ENCODE data around the gene PDIA6.

The PDIA6 gene

GRCh38 chr2:10764096-10764785 lies 48.3 kb downstream of the PDIA6 start:
- no peak for DNase-seq (ENCODE audit: low read depth)

GRCh38 chr2:10763461-10763800 lies 49.2 kb downstream of the PDIA6 start:
- DNase-seq (ENCODE audit: low read depth): no peak

GRCh38 chr2:10762651-10763460 lies 49.7 kb downstream of the PDIA6 start:
- no peak for DNase-seq (ENCODE audit: low read depth)

GRCh38 chr2:10761591-10761990 lies 51.0 kb downstream of the PDIA6 start:
- no peak for DNase-seq (ENCODE audit: low read depth)

GRCh38 chr2:10760794-10761504 lies 51.6 kb downstream of the PDIA6 start:
- no peak for DNase-seq (ENCODE audit: low read depth)

GRCh38 chr2:10759151-10759714 lies 53.4 kb downstream of the PDIA6 start:
- no peak for DNase-seq (ENCODE audit: low read depth)

GRCh38 chr2:10757814-10758286 lies 54.7 kb downstream of the PDIA6 start:
- no peak for DNase-seq (ENCODE audit: low read depth)

- no peak for DNase-seq (ENCODE audit: low read depth)
Measured at GRCh38 chr2:10755621-10756020, 57.0 kb downstream of the PDIA6 start.

- no peak for DNase-seq (ENCODE audit: low read depth)
Measured at GRCh38 chr2:10753876-10754275, 58.7 kb downstream of the PDIA6 start.

- no peak for DNase-seq (ENCODE audit: low read depth)
Measured at GRCh38 chr2:10753156-10753555, 59.4 kb downstream of the PDIA6 start.

- DNase-seq (ENCODE audit: low read depth): no peak
Measured at GRCh38 chr2:10752236-10752635, 60.3 kb downstream of the PDIA6 start.

GRCh38 chr2:10750610-10751009 lies 62.0 kb downstream of the PDIA6 start:
- DNase-seq (ENCODE audit: low read depth): no peak

GRCh38 chr2:10742666-10743065 lies 69.9 kb downstream of the PDIA6 start:
- DNase-seq (ENCODE audit: low read depth): no peak

- DNase-seq (ENCODE audit: low read depth): no peak
Measured at GRCh38 chr2:10741139-10741538, 71.4 kb downstream of the PDIA6 start.

- DNase-seq (ENCODE audit: low read depth): no peak
Measured at GRCh38 chr2:10740226-10740625, 72.4 kb downstream of the PDIA6 start.

- no peak for DNase-seq (ENCODE audit: low read depth)
Measured at GRCh38 chr2:10738192-10738591, 74.4 kb downstream of the PDIA6 start.

- no peak for DNase-seq (ENCODE audit: low read depth)
Measured at GRCh38 chr2:10733980-10734379, 78.6 kb downstream of the PDIA6 start.

- DNase-seq (ENCODE audit: low read depth): no peak
Measured at GRCh38 chr2:10733566-10733925, 79.0 kb downstream of the PDIA6 start.

Measured in T-helper 22 cell (primary cell).